HCT116 (cell line): ENCODE results near the gene VASH1. TPM values are rescaled to one million over a fixed set of nuclear protein-coding genes. Genes with fewer than 3 reads are reported as not detected.

ENCODE experiments used
- ATAC-seq: fragments of 200-7000 bp; cut with Tn5 transposase; 2 replicates; pipeline ENCODE4 v1.9.1; 2020; ENCODE audit warnings: mild to moderate bottlenecking, moderate library complexity
- BruUV-seq: library from RNA; stranded (reverse); fragments of 400-500 nt; replicated peaks from 2 replicates; lab custom pipeline; 2021; lab: Mats Ljungman, UMichigan
- CTCF ChIA-PET: fragments of 300-600 bp; sonication (Branson Sonifier 250); formaldehyde crosslinking; loops from one replicate; lab custom pipeline; 2021; ENCODE audit warnings: antibody characterized with exemption; lab: Charles Lee
- POLR2A ChIA-PET: fragments of 300-600, 350-600 bp; sonication (Branson Sonifier 250); formaldehyde crosslinking; loops from one replicate; lab custom pipeline; 2021; ENCODE audit warnings: antibody characterized with exemption; lab: Charles Lee
- RAD21 ChIA-PET, 2 experiments: fragments of 300-600 bp; sonication (Branson Sonifier 250); formaldehyde crosslinking; loops; one replicate each; lab custom pipeline; 2023; ENCODE audit warnings: low total read pairs in 2 of 2; ENCODE audit not compliant: uncharacterized antibody in 2 of 2, unreplicated experiment in 2 of 2, low non-redundant PET in 1 of 2; lab: Charles Lee
- DNase-seq: peaks from one replicate; pipeline ENCODE4 v3.0.0-alpha.2; 2010; ENCODE audit warnings: low read depth, low spot score
- H2AFZ ChIP-seq: fragments of 200-600 bp; shearing (Covaris generic), sonication (generic); 2 replicates; pipeline ENCODE4 v1.6.1; 2017; ENCODE audit warnings: low read depth, mixed run types, mixed read lengths, antibody characterized with exemption, low read length; ENCODE audit not compliant: poor library complexity, severe bottlenecking
- H3K27ac ChIP-seq: 2 replicates; pipeline ENCODE4 v1.5.1; 2012; ENCODE audit warnings: low read depth, low read length
- H3K27me3 ChIP-seq: fragments of 200-600 bp; sonication (generic); 2 replicates; pipeline ENCODE4 v1.6.1; 2016; ENCODE audit warnings: mixed run types, low read length, mixed read lengths; ENCODE audit not compliant: insufficient read depth
- H3K36me3 ChIP-seq, 2 experiments: fragments of 200-500 bp in 1 of 2; fragments of 200-600 bp in 1 of 2; sonication (Bioruptor generic) in 1 of 2; sonication (generic) in 1 of 2; 2 replicates each; pipeline versions ENCODE4 v1.5.1 to v1.6.1; 2014 to 2016; ENCODE audit warnings: low read length in 2 of 2, inconsistent platforms in 1 of 2, mixed read lengths in 1 of 2, mixed run types in 1 of 2; ENCODE audit not compliant: insufficient read depth in 2 of 2, control insufficient read depth in 1 of 2
- H3K4me1 ChIP-seq, 2 experiments: fragments of 200-600 bp in 1 of 2; sonication (generic) in 1 of 2; 2 replicates each; pipeline versions ENCODE4 v1.5.1 to v1.6.1; 2012 to 2017; ENCODE audit warnings: low read length in 2 of 2, inconsistent platforms in 1 of 2, mild to moderate bottlenecking in 1 of 2, mixed read lengths in 1 of 2, mixed run types in 1 of 2, moderate library complexity in 1 of 2; ENCODE audit not compliant: insufficient read depth in 2 of 2, control insufficient read depth in 1 of 2
- H3K4me2 ChIP-seq: fragments of 200-600 bp; sonication (generic); 2 replicates; pipeline ENCODE4 v1.6.1; 2017; ENCODE audit warnings: mixed run types, low read length, mixed read lengths
- H3K4me3 ChIP-seq, 2 experiments: fragments of 200-600 bp in 1 of 2; sonication (generic) in 1 of 2; replicated peaks in 1 of 2; 2 replicates each; pipeline ENCODE4 v1.5.1; 2011 to 2016; ENCODE audit warnings: low read length in 2 of 2, control low read depth in 1 of 2, low read depth in 1 of 2, mild to moderate bottlenecking in 1 of 2, mixed read lengths in 1 of 2, mixed run types in 1 of 2
- H3K79me2 ChIP-seq: fragments of 200-600 bp; sonication (generic); 2 replicates; pipeline ENCODE4 v1.6.1; 2017; ENCODE audit warnings: mild to moderate bottlenecking, mixed run types, low read length, moderate library complexity, mixed read lengths; ENCODE audit not compliant: insufficient read depth
- H3K9ac ChIP-seq: fragments of 200-600 bp; sonication (generic); 2 replicates; pipeline ENCODE4 v1.6.1; 2016; ENCODE audit warnings: low read length, mixed read lengths
- H3K9me2 ChIP-seq: fragments of 200-600 bp; sonication (generic), shearing (Covaris generic); 2 replicates; pipeline ENCODE4 v1.6.1; 2017; ENCODE audit warnings: mixed run types, mild to moderate bottlenecking, moderate library complexity; ENCODE audit not compliant: insufficient read depth
- H3K9me3 ChIP-seq, 2 experiments: fragments of 200-500 bp in 1 of 2; fragments of 200-600 bp in 1 of 2; sonication (Bioruptor generic) in 1 of 2; sonication (generic) in 1 of 2; 2 replicates each; pipeline ENCODE4 v1.6.1; 2014 to 2017; ENCODE audit warnings: low read length in 2 of 2, mixed read lengths in 2 of 2, inconsistent platforms in 1 of 2, low read depth in 1 of 2, mild to moderate bottlenecking in 1 of 2, mixed run types in 1 of 2, moderate library complexity in 1 of 2; ENCODE audit not compliant: control insufficient read depth in 1 of 2, insufficient read depth in 1 of 2
- H4K20me1 ChIP-seq: fragments of 200-600 bp; sonication (generic), shearing (Covaris generic); 2 replicates; pipeline ENCODE4 v1.6.1; 2017; ENCODE audit warnings: mixed run types, mild to moderate bottlenecking, moderate library complexity; ENCODE audit not compliant: insufficient read depth
- CTCF ChIP-seq, 3 experiments: fragments of 200-600 bp in 1 of 3; sonication (generic) in 1 of 3; IDR thresholded peaks in 2 of 3; conservative IDR thresholded peaks in 1 of 3; 2 replicates each; pipeline ENCODE4 v1.5.1; 2012 to 2017; ENCODE audit warnings: low read depth in 2 of 3, low read length in 2 of 3, antibody characterized with exemption in 1 of 3, borderline replicate concordance in 1 of 3, control low read depth in 1 of 3, mild to moderate bottlenecking in 1 of 3, mixed read lengths in 1 of 3, mixed run types in 1 of 3, moderate library complexity in 1 of 3; ENCODE audit not compliant: insufficient read depth in 1 of 3
- EGR1 ChIP-seq: IDR thresholded peaks from 2 replicates; pipeline ENCODE4 v1.6.1; 2012; ENCODE audit warnings: low read depth
- EZH2 ChIP-seq: fragments of 200-600 bp; sonication (generic); IDR thresholded peaks from 2 replicates; pipeline ENCODE4 v1.6.1; 2017; ENCODE audit warnings: antibody characterized with exemption, mixed run types
- EZH2phosphoT487 ChIP-seq: fragments of 200-600 bp; IDR thresholded peaks from 2 replicates; pipeline ENCODE4 v1.6.1; 2018; ENCODE audit warnings: antibody characterized with exemption, borderline replicate concordance
- FOSL1 ChIP-seq: IDR thresholded peaks from 2 replicates; pipeline ENCODE4 v1.6.1; 2012; ENCODE audit warnings: low read depth
- MAX ChIP-seq: IDR thresholded peaks from 2 replicates; pipeline ENCODE4 v1.6.1; 2012
- POLR2A ChIP-seq: IDR thresholded peaks from 2 replicates; pipeline ENCODE4 v1.7.0; 2011; ENCODE audit warnings: borderline replicate concordance; ENCODE audit not compliant: insufficient read depth, insufficient read length; ENCODE audit errors: extremely low read depth
- POLR2AphosphoS5 ChIP-seq: IDR thresholded peaks from 2 replicates; pipeline ENCODE4 v1.6.1; 2011; ENCODE audit warnings: mild to moderate bottlenecking, low read depth, low read length, moderate library complexity
- RAD21 ChIP-seq: IDR thresholded peaks from 2 replicates; pipeline ENCODE4 v1.6.1; 2012; ENCODE audit warnings: low read depth, mild to moderate bottlenecking
- SIN3A ChIP-seq: IDR thresholded peaks from 2 replicates; pipeline ENCODE4 v1.6.1; 2012; ENCODE audit warnings: low read depth
- SP1 ChIP-seq: IDR thresholded peaks from 2 replicates; pipeline ENCODE4 v1.6.1; 2012; ENCODE audit warnings: low read depth
- SRF ChIP-seq: IDR thresholded peaks from 2 replicates; pipeline ENCODE4 v1.6.1; 2012; ENCODE audit warnings: low read depth
- TCF7L2 ChIP-seq: IDR thresholded peaks from 2 replicates; pipeline ENCODE4 v1.7.0; 2011; ENCODE audit warnings: borderline replicate concordance, inconsistent platforms; ENCODE audit not compliant: insufficient read depth, insufficient read length; ENCODE audit errors: extremely low read depth
- YY1 ChIP-seq: IDR thresholded peaks from 2 replicates; pipeline ENCODE4 v1.6.1; 2011; ENCODE audit warnings: low read length, low read depth, moderate library complexity, mild to moderate bottlenecking; ENCODE audit not compliant: insufficient replicate concordance; ENCODE audit errors: extremely low read depth
- ZBTB33 ChIP-seq: IDR thresholded peaks from 2 replicates; pipeline ENCODE4 v1.6.1; 2011; ENCODE audit warnings: mild to moderate bottlenecking, low read length, moderate library complexity; ENCODE audit not compliant: insufficient replicate concordance; ENCODE audit errors: extremely low read depth
- ZFX ChIP-seq: fragments of 450-650 bp; IDR thresholded peaks from 2 replicates; pipeline ENCODE4 v1.6.1; 2017
- ZNF274 ChIP-seq: fragments of 200-500 bp; sonication (Bioruptor generic); IDR thresholded peaks from 2 replicates; pipeline ENCODE4 v1.6.1; 2014; ENCODE audit warnings: mild to moderate bottlenecking, low read depth, low read length, inconsistent platforms
- intact Hi-C: fragments of 100-400 bp; cut with micrococcal nuclease; formaldehyde crosslinking; loops from 2 replicates; pipeline ENCODE4 v1.10.0; 2022
- total RNA-seq: library from RNA; stranded (reverse); gene quantifications from one replicate; pipeline ENCODE4 v1.2.1, GENCODE V29; 2021; ENCODE audit not compliant: unreplicated experiment

Gene VASH1
- total RNA-seq, 1 experiment from 2014 or later, result 13.3 TPM

- peaks cover 0 to 5% of the 10 kb centered on the region in 2 experiments; a peak in 1 of 4 replicates for H3K4me1 ChIP-seq
- no TSS peak for BruUV-seq
- ATAC-seq, result no peak
- H3K9me3 ChIP-seq, result no peaks in the 10 kb centered on the region
- H4K20me1 ChIP-seq, result no peaks in the 10 kb centered on the region
- TF ChIP-seq SP1 (no peak), MAX (no peak), EZH2 (no peak), YY1 (no peak), FOSL1 (no peak), EZH2phosphoT487 (no peak), RAD21 (no peak), ZFX (no peak), POLR2AphosphoS5 (no peak), TCF7L2 (no peak), SRF (no peak), SIN3A (no peak)
- no peak for DNase-seq
- POLR2A ChIA-PET, result no interaction called here
- H3K4me2 ChIP-seq, result no peak overlapping the region
- H3K4me3 ChIP-seq, result no peak overlapping the region
- H3K27me3 ChIP-seq, result no peaks in the 10 kb centered on the region
- H2AFZ ChIP-seq, result no peak overlapping the region
- H3K36me3 ChIP-seq, result no peaks in the 10 kb centered on the region
- intact Hi-C loops, result no loop called here
- CTCF ChIA-PET, result no interaction called here
- H3K9me2 ChIP-seq, result no peaks in the 10 kb centered on the region
- RAD21 ChIA-PET, result no interaction called here
- H3K9ac ChIP-seq, result no peak overlapping the region
- H3K79me2 ChIP-seq, result no peaks in the 10 kb centered on the region
- H3K27ac ChIP-seq, result no peak overlapping the region
Observed at GRCh38 chr14:76830556-76830955, 69.3 kb downstream of the VASH1 start.

- no peaks in the 10 kb centered on the region for H3K79me2 ChIP-seq
- intact Hi-C loops, result no loop called here
- H3K9me3 ChIP-seq, result no peaks in the 10 kb centered on the region
- H3K27ac ChIP-seq, result no peak overlapping the region
- H3K4me1 ChIP-seq, result no peaks in the 10 kb centered on the region
- no peaks in the 10 kb centered on the region for H3K36me3 ChIP-seq
- ChIA-PET RAD21 (no interaction called here), CTCF (no interaction called here), POLR2A (no interaction called here)
- no peak overlapping the region for H3K4me2 ChIP-seq
- H2AFZ ChIP-seq, result no peak overlapping the region
- no peak overlapping the region for H3K4me3 ChIP-seq
- no peak overlapping the region for H3K9ac ChIP-seq
- H4K20me1 ChIP-seq, result no peaks in the 10 kb centered on the region
- H3K27me3 ChIP-seq, result no peaks in the 10 kb centered on the region
- ATAC-seq (no peak), DNase-seq (no peak)
- H3K9me2 ChIP-seq, result no peaks in the 10 kb centered on the region
- BruUV-seq, result no TSS peak
- TF ChIP-seq TCF7L2 (no peak), ZBTB33 (no peak), SRF (no peak), POLR2AphosphoS5 (no peak), EZH2phosphoT487 (no peak), SP1 (no peak), YY1 (no peak), CTCF (IDR thresholded peaks at IDR 0.05 in 2 of 3, conservative IDR thresholded peaks at IDR 0.05 in 1 of 3; ENCODE audit: borderline replicate concordance in 1 of 3, insufficient read depth in 1 of 3, low read depth in 2 of 3, low read length in 2 of 3) (no peak), ZNF274 (no peak), ZFX (no peak), EGR1 (no peak), POLR2A (no peak)
Observed at GRCh38 chr14:76832503-76832988, 71.3 kb downstream of the VASH1 start.
